SH-SY5Y (cell line): Measurements from ENCODE around the gene NKIRAS2.

Experiments used
- GATA2 ChIP-seq: IDR thresholded peaks from 2 replicates; pipeline ENCODE4 v1.6.1; 2011; ENCODE audit warnings: mild to moderate bottlenecking, low read depth, low read length
- GATA3 ChIP-seq: IDR thresholded peaks from 2 replicates; pipeline ENCODE4 v1.6.1; 2011; ENCODE audit warnings: low read depth, mild to moderate bottlenecking, low read length, moderate library complexity

DNA sequence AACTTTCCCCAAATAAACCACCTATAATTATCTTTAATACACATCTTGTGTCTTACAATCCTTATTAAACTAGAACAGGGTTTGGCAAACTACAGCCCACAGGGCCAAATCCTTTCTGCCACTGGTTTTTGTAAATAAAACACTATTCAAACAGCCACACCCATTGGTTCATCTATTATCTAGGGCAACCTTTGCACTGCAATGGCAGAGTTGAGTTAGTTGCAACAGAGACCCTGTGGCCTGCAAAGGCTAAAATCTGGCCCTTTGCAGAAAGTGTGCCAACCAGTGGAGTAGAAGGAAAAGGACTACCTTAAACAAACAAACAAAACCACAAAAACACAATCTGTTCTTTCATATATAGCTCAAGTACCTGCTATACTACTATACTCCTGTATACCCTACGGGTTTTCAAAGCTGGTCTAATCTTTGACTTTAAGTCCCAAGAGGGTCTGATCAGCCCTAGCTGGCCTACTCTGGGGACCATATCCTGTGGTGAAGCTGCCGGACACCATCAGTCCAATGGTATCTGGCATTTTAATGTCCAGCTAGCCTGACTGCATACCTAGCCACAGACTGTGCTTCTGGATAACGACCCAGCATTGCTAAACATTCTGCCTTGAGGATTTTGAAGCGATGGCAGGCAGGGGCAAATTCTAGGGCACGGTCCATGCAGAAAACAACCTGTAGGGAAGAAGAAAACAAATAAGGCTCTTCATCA, 30.0 kb upstream of the NKIRAS2 start:
- TF ChIP-seq GATA2 (no peak), GATA3 (no peak)
